Mesothelial cell of epicardium (in vitro differentiated cells): Measurements from ENCODE around the gene HES2. TPM values are rescaled to one million over a fixed set of nuclear protein-coding genes. Genes with fewer than 3 reads are reported as not detected.

Experiments used
- DNase-seq, 2 experiments: peaks; one replicate each; pipeline ENCODE4 v3.0.0; 2021; ENCODE audit warnings: low spot score in 2 of 2; ENCODE audit not compliant: unreplicated experiment in 2 of 2
- H3K27ac Mint-ChIP-seq: 2 replicates; pipeline ENCODE4 v1.8.0; 2021; ENCODE audit warnings: mixed read lengths
- H3K27me3 Mint-ChIP-seq: 2 replicates; pipeline ENCODE4 v1.8.0; 2021; ENCODE audit warnings: low read depth, mixed read lengths
- H3K36me3 Mint-ChIP-seq: 2 replicates; pipeline ENCODE4 v1.8.0; 2021; ENCODE audit warnings: mixed read lengths
- H3K4me1 Mint-ChIP-seq: 2 replicates; pipeline ENCODE4 v1.8.0; 2021; ENCODE audit warnings: mixed read lengths
- H3K4me3 Mint-ChIP-seq: 2 replicates; pipeline ENCODE4 v1.8.0; 2021; ENCODE audit warnings: mild to moderate bottlenecking, moderate library complexity, mixed read lengths
- H3K9me3 Mint-ChIP-seq: 2 replicates; pipeline ENCODE4 v1.8.0; 2021; ENCODE audit warnings: mixed read lengths
- total RNA-seq: library from RNA; stranded (reverse); gene quantifications from 3 replicates; pipeline ENCODE4 v1.2.1, GENCODE V29; 2021
- TF ChIP-seq, protein P1 (sequence below): fragments of 200-600 bp; sonication (generic); IDR thresholded peaks from one replicate; pipeline ENCODE4 v1.5.0; 2021; ENCODE audit warnings: antibody characterized with exemption; ENCODE audit not compliant: unreplicated experiment

Gene HES2
- total RNA-seq, 1 donor from 2014 or later, result 0.98 TPM

DNA sequence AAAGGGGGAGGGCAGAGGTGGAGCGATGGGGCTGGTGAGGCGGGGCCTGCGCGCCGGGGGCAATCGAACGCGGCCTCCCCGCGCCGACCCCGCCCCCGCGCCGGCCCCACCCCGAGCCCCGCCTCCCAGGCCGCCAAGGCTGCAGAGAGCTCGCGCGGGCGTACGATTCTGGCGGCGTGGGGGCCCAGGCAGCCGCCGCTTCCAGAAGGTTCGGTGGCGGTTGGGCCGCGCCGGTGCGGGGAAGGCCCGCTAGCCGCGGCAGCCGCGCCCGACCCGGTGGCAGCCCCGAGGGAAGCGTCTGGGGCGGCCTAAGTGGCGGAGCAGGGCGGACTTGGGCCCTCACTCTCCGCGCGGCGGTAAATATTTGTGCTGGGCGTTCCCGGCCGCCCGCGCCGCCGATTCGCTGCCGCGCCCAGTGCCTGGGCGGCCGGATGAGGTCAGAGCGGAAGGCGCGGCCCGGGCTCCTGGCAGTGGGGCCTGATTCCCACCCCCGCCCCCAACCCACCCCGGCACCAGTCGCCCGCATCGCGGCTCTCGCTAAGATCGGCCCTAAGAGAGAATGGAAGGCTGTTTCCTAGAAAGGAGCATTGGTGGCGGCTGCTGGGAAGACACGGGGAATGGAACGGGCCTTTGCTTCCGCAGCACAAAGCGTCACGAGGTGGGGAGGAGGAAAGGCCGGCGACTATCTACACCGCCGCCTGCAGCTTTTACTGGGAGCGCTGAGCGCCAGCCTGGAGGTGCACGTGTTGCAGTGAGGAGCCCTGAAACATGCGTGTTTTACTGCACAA lies 26.1 kb downstream of the HES2 start, which contains the start of gene ACOT7:
Gene ACOT7 (minus strand): TSS at position 368 of the 788 bp plus-strand sequence. CDS start 368 bp downstream, outside the sequence.
- peaks cover 14% of the 10 kb centered on the region for H3K4me1 Mint-ChIP-seq
- no peaks in the 10 kb centered on the region for H3K9me3 Mint-ChIP-seq
- DNase-seq, result peak; percentile 81 to 85
- H3K4me3 Mint-ChIP-seq, result peak within 1 kb of the TSS; percentile 76
- H3K27me3 Mint-ChIP-seq, result peaks cover 13% of the 10 kb centered on the region
- TF ChIP-seq, protein P1, sequence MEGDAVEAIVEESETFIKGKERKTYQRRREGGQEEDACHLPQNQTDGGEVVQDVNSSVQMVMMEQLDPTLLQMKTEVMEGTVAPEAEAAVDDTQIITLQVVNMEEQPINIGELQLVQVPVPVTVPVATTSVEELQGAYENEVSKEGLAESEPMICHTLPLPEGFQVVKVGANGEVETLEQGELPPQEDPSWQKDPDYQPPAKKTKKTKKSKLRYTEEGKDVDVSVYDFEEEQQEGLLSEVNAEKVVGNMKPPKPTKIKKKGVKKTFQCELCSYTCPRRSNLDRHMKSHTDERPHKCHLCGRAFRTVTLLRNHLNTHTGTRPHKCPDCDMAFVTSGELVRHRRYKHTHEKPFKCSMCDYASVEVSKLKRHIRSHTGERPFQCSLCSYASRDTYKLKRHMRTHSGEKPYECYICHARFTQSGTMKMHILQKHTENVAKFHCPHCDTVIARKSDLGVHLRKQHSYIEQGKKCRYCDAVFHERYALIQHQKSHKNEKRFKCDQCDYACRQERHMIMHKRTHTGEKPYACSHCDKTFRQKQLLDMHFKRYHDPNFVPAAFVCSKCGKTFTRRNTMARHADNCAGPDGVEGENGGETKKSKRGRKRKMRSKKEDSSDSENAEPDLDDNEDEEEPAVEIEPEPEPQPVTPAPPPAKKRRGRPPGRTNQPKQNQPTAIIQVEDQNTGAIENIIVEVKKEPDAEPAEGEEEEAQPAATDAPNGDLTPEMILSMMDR, result no peak
- no peaks in the 10 kb centered on the region for H3K36me3 Mint-ChIP-seq
- H3K27ac Mint-ChIP-seq, result peak within 1 kb of the TSS; percentile 99

DNA sequence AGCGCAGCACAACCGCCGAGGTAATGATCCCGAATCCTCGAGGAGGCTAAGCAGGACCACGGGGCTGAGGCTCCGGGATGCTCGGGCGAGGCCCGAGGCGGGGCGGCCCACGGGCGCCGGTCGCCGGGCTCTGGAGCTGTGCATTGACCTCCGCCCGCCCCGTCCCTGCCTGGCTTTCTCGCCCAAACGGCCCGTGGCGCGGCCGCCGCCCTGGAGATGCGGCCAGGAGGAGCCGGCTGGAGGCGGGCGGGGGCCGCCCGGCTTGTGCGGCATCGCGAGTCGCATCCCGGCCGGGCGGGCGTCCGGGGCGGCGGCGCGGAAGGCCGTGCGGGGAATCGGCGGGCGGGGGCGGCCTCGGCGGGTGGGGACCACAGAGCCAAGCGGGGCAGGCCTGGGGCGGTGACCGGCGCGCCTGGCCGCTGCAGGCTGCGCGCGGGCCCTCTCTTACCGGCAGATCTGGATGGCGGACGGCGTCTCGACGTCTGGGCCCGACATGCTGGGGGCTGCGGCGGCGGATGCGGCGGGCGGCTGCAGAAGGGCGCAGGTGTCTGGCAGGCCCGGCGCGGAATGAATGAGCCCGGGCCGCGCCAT lies 26.8 kb downstream of the HES2 start:
- no peak for DNase-seq
- H3K27me3 Mint-ChIP-seq, result peaks cover 13% of the 10 kb centered on the region
- TF ChIP-seq, protein P1, result no peak
- no peaks in the 10 kb centered on the region for H3K9me3 Mint-ChIP-seq
- H3K4me3 Mint-ChIP-seq, result peak overlapping the region; percentile 75
- H3K4me1 Mint-ChIP-seq, result peaks cover 14% of the 10 kb centered on the region
- H3K27ac Mint-ChIP-seq, result peak overlapping the region; percentile 56
- H3K36me3 Mint-ChIP-seq, result no peaks in the 10 kb centered on the region

DNA sequence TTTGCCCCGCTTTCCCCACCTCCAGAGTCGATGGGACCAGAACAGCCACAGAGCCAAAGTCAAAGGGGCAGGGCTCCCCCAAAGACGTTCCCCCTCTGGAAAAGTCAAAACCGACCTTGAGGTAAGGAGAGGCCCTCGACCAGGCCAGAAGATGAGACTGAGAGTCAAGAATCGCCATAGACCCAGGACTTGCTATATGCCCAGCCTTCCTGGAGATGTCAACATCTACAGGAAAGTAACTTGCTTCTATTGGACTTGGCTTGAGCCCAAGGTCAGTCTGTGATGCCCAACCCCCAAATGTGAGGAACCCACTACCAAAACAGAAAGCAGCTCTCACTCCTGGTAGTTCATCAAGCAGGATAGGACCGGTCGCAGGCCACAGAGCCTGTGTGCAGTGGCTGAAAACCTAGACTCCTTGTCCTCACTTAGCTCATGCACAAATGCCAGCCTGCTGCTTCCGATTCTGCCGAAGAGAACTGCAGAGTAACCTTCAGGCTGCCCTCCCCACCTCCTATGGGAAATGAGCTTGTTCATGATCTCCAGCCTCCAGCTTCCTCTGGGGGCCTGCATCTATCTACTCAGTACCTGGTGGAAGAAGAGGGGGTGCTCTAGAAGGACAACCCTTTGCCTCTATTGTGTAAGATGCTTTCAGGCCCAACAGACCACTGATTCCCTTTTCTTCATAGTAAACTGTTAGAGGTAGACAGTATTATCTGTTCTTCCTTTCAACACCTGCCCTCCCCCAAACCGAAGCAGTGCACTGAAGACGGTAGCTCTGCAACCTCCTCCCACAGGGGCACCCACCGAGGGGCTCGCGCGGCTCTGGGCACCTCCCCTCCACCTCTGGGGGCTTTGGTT lies 27.5 kb downstream of the HES2 start:
- Mint-ChIP-seq H3K4me3 (peak overlapping the region; percentile 61), H3K9me3 (no peaks in the 10 kb centered on the region), H3K36me3 (no peaks in the 10 kb centered on the region), H3K27me3 (peaks cover 11% of the 10 kb centered on the region), H3K27ac (peak overlapping the region; percentile 39), H3K4me1 (peaks cover 14% of the 10 kb centered on the region)
- DNase-seq, result no peak
- TF ChIP-seq, protein P1, result no peak

DNA sequence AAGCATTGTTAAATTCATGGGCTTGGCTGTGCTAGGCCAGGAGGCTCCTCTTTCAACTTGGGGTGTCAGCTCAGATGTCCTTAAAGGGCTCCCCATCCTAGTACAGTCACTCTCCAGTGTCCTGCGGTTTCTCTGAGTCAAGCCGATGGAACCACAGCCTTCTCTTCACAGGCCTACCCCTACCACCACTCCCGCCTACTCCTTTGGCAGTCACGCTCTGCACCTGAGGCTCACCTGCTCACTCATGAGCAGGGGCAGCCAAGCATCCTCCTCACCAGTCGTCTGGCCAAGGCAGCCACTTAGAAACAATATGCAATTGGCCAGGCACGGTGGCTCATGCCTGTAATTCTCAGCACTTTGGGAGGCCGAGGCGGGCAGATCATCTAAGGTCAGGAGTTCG lies 29.7 kb downstream of the HES2 start:
- Mint-ChIP-seq H3K36me3 (no peaks in the 10 kb centered on the region), H3K27me3 (peaks cover 7% of the 10 kb centered on the region), H3K4me3 (no peak overlapping the region), H3K4me1 (peaks cover 31% of the 10 kb centered on the region), H3K9me3 (no peaks in the 10 kb centered on the region), H3K27ac (no peak overlapping the region)
- DNase-seq, result no peak
- TF ChIP-seq, protein P1, result no peak

DNA sequence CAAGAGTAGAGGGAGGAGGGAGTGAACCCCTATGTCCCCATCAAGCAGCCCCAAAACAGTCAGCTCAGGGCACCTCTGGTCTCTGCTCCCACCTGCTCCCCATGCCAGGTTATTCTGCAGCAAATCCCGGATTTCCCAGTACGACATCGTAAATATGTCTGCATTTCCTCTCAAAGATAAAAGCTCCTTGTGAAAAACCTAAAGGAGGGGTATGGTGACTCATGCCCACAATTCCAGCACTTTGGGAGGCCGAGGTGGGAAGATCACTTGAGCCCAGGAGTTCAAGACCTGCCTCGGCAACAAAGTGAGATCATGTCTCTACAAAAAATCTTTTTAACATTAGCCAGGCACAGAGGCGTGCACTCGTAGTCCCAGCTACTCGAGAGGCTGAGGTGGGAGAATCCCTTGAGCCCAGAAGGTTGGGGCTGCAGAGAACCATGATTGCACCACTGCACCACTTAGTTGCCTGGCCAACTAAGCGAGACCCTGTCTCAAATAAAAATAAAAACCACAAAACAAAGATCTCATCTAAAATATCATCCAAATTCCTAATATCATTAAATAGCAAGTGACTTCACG lies 33.3 kb downstream of the HES2 start:
- peaks cover 17% of the 10 kb centered on the region for H3K4me1 Mint-ChIP-seq
- DNase-seq, result no peak
- TF ChIP-seq, protein P1, result no peak
- H3K4me3 Mint-ChIP-seq, result no peak overlapping the region
- no peaks in the 10 kb centered on the region for H3K27me3 Mint-ChIP-seq
- H3K9me3 Mint-ChIP-seq, result peaks cover 4% of the 10 kb centered on the region
- peaks cover 4% of the 10 kb centered on the region for H3K36me3 Mint-ChIP-seq
- H3K27ac Mint-ChIP-seq, result no peak overlapping the region
